Ovary (tissue), 3 donors: ENCODE measurements around the gene GPR162.

Source experiments
- EP300 ChIP-seq: sonication (generic); formaldehyde crosslinking; IDR thresholded peaks from one replicate; pipeline ENCODE4 v1.6.1; 2017; ENCODE audit warnings: antibody characterized with exemption
- POLR2A ChIP-seq: fragments of 450-650 bp; IDR thresholded peaks from one replicate; pipeline ENCODE4 v1.6.1; 2017; ENCODE audit warnings: antibody characterized with exemption, mild to moderate bottlenecking, moderate library complexity
- TF ChIP-seq, protein P1 (sequence below), 3 donors: fragments of 450-650 bp in 2 of 3; fragments of 200-600 bp in 1 of 3; IDR thresholded peaks; one replicate each; pipeline versions ENCODE4 v1.5.1 to v1.8.0; 2016 to 2022; ENCODE audit warnings: antibody characterized with exemption in 3 of 3, mild to moderate bottlenecking in 1 of 3
- donor health status: DM: no; HTN: no; CAD: no.

DNA sequence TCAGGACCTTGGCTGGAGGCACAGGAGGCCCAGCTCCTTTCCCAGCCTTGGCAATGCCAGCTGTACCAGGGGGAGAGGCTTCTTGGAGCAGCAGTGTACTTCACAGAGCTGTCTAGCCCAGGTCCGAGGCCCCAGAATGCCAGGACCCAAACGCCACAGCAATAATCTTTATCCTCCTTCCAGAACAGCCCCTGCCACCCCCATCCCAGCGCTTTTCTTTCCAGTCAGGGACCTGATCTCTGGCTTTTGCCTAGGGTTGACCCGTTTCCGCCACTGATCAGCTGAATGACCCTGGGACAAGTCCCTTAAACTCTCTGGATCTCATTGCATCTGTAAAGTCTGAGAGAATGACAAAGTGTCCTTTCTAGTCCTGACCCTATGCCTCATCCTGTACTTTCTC, 44.2 kb upstream of the GPR162 start:
- TF ChIP-seq, protein P1, sequence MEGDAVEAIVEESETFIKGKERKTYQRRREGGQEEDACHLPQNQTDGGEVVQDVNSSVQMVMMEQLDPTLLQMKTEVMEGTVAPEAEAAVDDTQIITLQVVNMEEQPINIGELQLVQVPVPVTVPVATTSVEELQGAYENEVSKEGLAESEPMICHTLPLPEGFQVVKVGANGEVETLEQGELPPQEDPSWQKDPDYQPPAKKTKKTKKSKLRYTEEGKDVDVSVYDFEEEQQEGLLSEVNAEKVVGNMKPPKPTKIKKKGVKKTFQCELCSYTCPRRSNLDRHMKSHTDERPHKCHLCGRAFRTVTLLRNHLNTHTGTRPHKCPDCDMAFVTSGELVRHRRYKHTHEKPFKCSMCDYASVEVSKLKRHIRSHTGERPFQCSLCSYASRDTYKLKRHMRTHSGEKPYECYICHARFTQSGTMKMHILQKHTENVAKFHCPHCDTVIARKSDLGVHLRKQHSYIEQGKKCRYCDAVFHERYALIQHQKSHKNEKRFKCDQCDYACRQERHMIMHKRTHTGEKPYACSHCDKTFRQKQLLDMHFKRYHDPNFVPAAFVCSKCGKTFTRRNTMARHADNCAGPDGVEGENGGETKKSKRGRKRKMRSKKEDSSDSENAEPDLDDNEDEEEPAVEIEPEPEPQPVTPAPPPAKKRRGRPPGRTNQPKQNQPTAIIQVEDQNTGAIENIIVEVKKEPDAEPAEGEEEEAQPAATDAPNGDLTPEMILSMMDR (IDR thresholded peaks at IDR 0.05) = no peak
- TF ChIP-seq POLR2A = no peak
- no peak for TF ChIP-seq EP300
